ENCODE measurements around the gene RNF123. TPM values are rescaled to one million over a fixed set of nuclear protein-coding genes. Genes with fewer than 3 reads are reported as not detected.

RNF123 gene
- total and polyA plus RNA-seq, 2 donors (not counting 1 experiment from before 2014, with no cell fraction given) = 51.8 to 69.0 TPM

GRCh38 chr3:49699281-49699979 lies 10.1 kb downstream of the RNF123 start:
- intact Hi-C loops (cut with micrococcal nuclease) = no loop called here
- peaks cover 8% of the 10 kb centered on the region for H3K79me2 ChIP-seq (ENCODE audit: control insufficient read depth, insufficient read depth, low read length)
- H3K9me3 ChIP-seq (ENCODE audit: control extremely low read depth in 1 of 3, control insufficient read depth in 2 of 3, insufficient read depth in 1 of 3, low read length in 2 of 3) = peaks cover 0 to 3% (median 0%) of the 10 kb centered on the region in 3 donors
- 92% methylated on average over 14 of the region's 16 CpGs for WGBS (ENCODE audit: insufficient coverage)
- Mint-ChIP-seq H3K9me3 (ENCODE audit: insufficient read depth) (no peaks in the 10 kb centered on the region), H3K27me3 (no peaks in the 10 kb centered on the region), H3K4me3 (no peak overlapping the region), H3K27ac (no peak overlapping the region), H3K4me1 (peaks cover 4% of the 10 kb centered on the region)
- ChIA-PET POLR2A (no interaction called here), CTCF (no interaction called here)
- no peak overlapping the region for H2AFZ ChIP-seq (ENCODE audit: insufficient read depth, low read depth, low read length, poor library complexity, severe bottlenecking)
- TF ChIP-seq, protein P1, sequence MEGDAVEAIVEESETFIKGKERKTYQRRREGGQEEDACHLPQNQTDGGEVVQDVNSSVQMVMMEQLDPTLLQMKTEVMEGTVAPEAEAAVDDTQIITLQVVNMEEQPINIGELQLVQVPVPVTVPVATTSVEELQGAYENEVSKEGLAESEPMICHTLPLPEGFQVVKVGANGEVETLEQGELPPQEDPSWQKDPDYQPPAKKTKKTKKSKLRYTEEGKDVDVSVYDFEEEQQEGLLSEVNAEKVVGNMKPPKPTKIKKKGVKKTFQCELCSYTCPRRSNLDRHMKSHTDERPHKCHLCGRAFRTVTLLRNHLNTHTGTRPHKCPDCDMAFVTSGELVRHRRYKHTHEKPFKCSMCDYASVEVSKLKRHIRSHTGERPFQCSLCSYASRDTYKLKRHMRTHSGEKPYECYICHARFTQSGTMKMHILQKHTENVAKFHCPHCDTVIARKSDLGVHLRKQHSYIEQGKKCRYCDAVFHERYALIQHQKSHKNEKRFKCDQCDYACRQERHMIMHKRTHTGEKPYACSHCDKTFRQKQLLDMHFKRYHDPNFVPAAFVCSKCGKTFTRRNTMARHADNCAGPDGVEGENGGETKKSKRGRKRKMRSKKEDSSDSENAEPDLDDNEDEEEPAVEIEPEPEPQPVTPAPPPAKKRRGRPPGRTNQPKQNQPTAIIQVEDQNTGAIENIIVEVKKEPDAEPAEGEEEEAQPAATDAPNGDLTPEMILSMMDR (IDR thresholded peaks at IDR 0.05) = no peak
- TF ChIP-seq EZH2 (IDR thresholded peaks at IDR 0.05; ENCODE audit: borderline replicate concordance, insufficient read depth, low read depth, low read length, poor library complexity, severe bottlenecking) = no peak
- H3K4me3 ChIP-seq (ENCODE audit: control extremely low read depth in 1 of 5, extremely low read depth in 1 of 5, insufficient read depth in 1 of 5, low read depth in 2 of 5, low read length in 4 of 5) = no peak overlapping the region
- H3K27me3 ChIP-seq (replicated peaks in 1 of 4; ENCODE audit: control extremely low read depth in 1 of 4, control insufficient read depth in 3 of 4, insufficient read depth in 4 of 4, low read length in 3 of 4) = no peaks in the 10 kb centered on the region
- H3K27ac ChIP-seq (ENCODE audit: low read length in 2 of 2) = no peak overlapping the region
- no peak for DNase-seq
- no peaks in the 10 kb centered on the region for H4K20me1 ChIP-seq (ENCODE audit: control insufficient read depth, insufficient read depth, low read length, poor library complexity, severe bottlenecking)
- no peaks in the 10 kb centered on the region for H3K4me1 ChIP-seq (ENCODE audit: control insufficient read depth in 2 of 2, insufficient read depth in 2 of 2, low read length in 2 of 2)
- no peak for ATAC-seq (ENCODE audit: low read depth)
- peaks cover 0 to 40% of the 10 kb centered on the region in 2 experiments for H3K36me3 ChIP-seq (replicated peaks in 1 of 2; ENCODE audit: control extremely low read depth in 1 of 2, control insufficient read depth in 1 of 2, extremely low read depth in 1 of 2, insufficient read depth in 2 of 2, low read length in 1 of 2)
- H3K4me2 ChIP-seq (replicated peaks; ENCODE audit: low read depth, low read length, poor library complexity, severe bottlenecking) = no peak overlapping the region
- H3K9ac ChIP-seq (ENCODE audit: low read length) = no peak overlapping the region

- no peak overlapping the region for H3K27ac Mint-ChIP-seq
- Histone ChIP-seq H4K20me1 (ENCODE audit: control insufficient read depth, insufficient read depth, low read length, poor library complexity, severe bottlenecking) (no peaks in the 10 kb centered on the region), H3K27me3 (replicated peaks in 1 of 4; ENCODE audit: control extremely low read depth in 1 of 4, control insufficient read depth in 3 of 4, insufficient read depth in 4 of 4, low read length in 3 of 4) (no peaks in the 10 kb centered on the region), H2AFZ (ENCODE audit: insufficient read depth, low read depth, low read length, poor library complexity, severe bottlenecking) (no peak overlapping the region), H3K9ac (ENCODE audit: low read length) (no peak overlapping the region), H3K27ac (ENCODE audit: low read length in 2 of 2) (no peak overlapping the region), H3K9me3 (ENCODE audit: control extremely low read depth in 1 of 3, control insufficient read depth in 2 of 3, insufficient read depth in 1 of 3, low read length in 2 of 3) (peaks cover 0 to 3% (median 0%) of the 10 kb centered on the region in 3 donors), H3K36me3 (replicated peaks in 1 of 2; ENCODE audit: control extremely low read depth in 1 of 2, control insufficient read depth in 1 of 2, extremely low read depth in 1 of 2, insufficient read depth in 2 of 2, low read length in 1 of 2) (peaks cover 0 to 43% of the 10 kb centered on the region in 2 experiments), H3K4me2 (replicated peaks; ENCODE audit: low read depth, low read length, poor library complexity, severe bottlenecking) (no peak overlapping the region), H3K4me1 (ENCODE audit: control insufficient read depth in 2 of 2, insufficient read depth in 2 of 2, low read length in 2 of 2) (no peaks in the 10 kb centered on the region), H3K4me3 (ENCODE audit: control extremely low read depth in 1 of 5, extremely low read depth in 1 of 5, insufficient read depth in 1 of 5, low read depth in 2 of 5, low read length in 4 of 5) (no peak overlapping the region), H3K79me2 (ENCODE audit: control insufficient read depth, insufficient read depth, low read length) (peaks cover 4% of the 10 kb centered on the region)
- ChIA-PET CTCF (interaction anchor here (5.0 kb wide), 1 partner anchor 139 kb away, joined by 40 read pairs; no protein-coding TSS in a partner anchor), POLR2A (no interaction called here)
- H3K9me3 Mint-ChIP-seq (ENCODE audit: insufficient read depth) = no peaks in the 10 kb centered on the region
- intact Hi-C loops (cut with micrococcal nuclease) = no loop called here
- H3K4me1 Mint-ChIP-seq = peaks cover 4% of the 10 kb centered on the region
- no peak for TF ChIP-seq EZH2 (IDR thresholded peaks at IDR 0.05; ENCODE audit: borderline replicate concordance, insufficient read depth, low read depth, low read length, poor library complexity, severe bottlenecking)
- TF ChIP-seq, protein P1 (IDR thresholded peaks at IDR 0.05) = no peak
- no peaks in the 10 kb centered on the region for H3K27me3 Mint-ChIP-seq
- no peak overlapping the region for H3K4me3 Mint-ChIP-seq
- no peak for ATAC-seq (ENCODE audit: low read depth)
- DNase-seq = no peak
- 97% methylated on average over 8 of the region's 8 CpGs for WGBS (ENCODE audit: insufficient coverage)
These were observed 10.7 kb downstream of the RNF123 start for GRCh38 chr3:49700014-49700413.
